HepG2 (cell line): ENCODE results near the gene NOSIP.

Source experiments
- BCL6 ChIP-seq: IDR thresholded peaks from 2 replicates; pipeline ENCODE4 v1.6.1; 2016; ENCODE audit warnings: missing genetic modification reagents, missing compliant biosample characterization
- HCFC1 ChIP-seq: fragments of 150-350 bp; IDR thresholded peaks from 2 replicates; pipeline ENCODE4 v1.6.1; 2014; ENCODE audit warnings: low read depth, low read length
- HNRNPK ChIP-seq: fragments of 200-400 bp; formaldehyde crosslinking; IDR thresholded peaks from 2 replicates; pipeline ENCODE4 v1.6.1; 2018; ENCODE audit warnings: low read length, low read depth, moderate library complexity, mild to moderate bottlenecking; ENCODE audit not compliant: poor library complexity, severe bottlenecking
- HOXA7 ChIP-seq: sonication (generic); formaldehyde crosslinking; IDR thresholded peaks from 2 replicates; pipeline ENCODE4 v1.8.1; 2022; ENCODE audit warnings: mild to moderate bottlenecking, missing genetic modification reagents, moderate library complexity
- POLR2AphosphoS5 ChIP-seq: IDR thresholded peaks from 2 replicates; pipeline ENCODE4 v1.6.1; 2012; ENCODE audit warnings: low read depth, low read length
- REST ChIP-seq, 2 experiments: IDR thresholded peaks; 2 replicates each; pipeline ENCODE4 v1.6.1; 2011 to 2012; ENCODE audit warnings: low read length in 2 of 2, borderline replicate concordance in 1 of 2, low read depth in 1 of 2, mild to moderate bottlenecking in 1 of 2, moderate library complexity in 1 of 2
- ZNF747 ChIP-seq: sonication (generic); formaldehyde crosslinking; IDR thresholded peaks from 2 replicates; pipeline ENCODE4 v1.8.1; 2023; ENCODE audit warnings: missing genetic modification reagents, mild to moderate bottlenecking, borderline replicate concordance
- TF ChIP-seq, protein P1 (sequence below): sonication (generic); formaldehyde crosslinking; IDR thresholded peaks from 2 replicates; pipeline ENCODE4 v1.5.0; 2020; ENCODE audit warnings: mild to moderate bottlenecking, missing genetic modification reagents, moderate library complexity

DNA sequence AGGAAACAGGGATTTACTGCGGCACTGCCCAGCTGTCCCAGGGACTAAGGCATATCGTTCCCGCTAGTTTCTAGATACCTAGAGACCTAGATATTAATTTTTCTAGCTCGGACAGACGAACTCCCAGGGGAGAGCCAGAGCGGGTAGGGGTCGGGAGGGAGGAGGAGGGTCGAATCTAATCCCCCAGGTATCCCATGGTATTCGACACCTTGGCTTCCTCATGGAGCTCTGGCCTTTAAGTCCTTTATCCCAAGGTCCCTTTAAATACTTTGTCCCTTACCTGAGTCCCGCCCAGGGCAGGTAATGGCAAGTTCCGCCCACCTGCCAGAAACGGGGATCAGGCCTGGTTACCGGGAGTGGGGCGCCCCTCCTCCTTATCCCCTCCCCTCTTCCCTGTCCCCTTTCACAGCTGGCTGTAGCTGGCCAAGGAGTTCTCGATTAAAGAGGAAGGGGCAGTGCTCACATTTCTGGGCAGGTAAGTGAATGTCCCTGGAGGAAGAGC, 702 bp upstream of the NOSIP start, which contains the start of gene PRRG2:
- TF ChIP-seq HOXA7 (no peak), ZNF747 (CRISPR knock-in tag) (no peak), REST (IDR thresholded peaks at IDR 0.05; ENCODE audit: borderline replicate concordance in 1 of 2, low read depth in 1 of 2, low read length in 2 of 2) (no peak), BCL6 (no peak), HCFC1 (no peak), POLR2AphosphoS5 (no peak), HNRNPK (no peak)
- TF ChIP-seq, protein P1, sequence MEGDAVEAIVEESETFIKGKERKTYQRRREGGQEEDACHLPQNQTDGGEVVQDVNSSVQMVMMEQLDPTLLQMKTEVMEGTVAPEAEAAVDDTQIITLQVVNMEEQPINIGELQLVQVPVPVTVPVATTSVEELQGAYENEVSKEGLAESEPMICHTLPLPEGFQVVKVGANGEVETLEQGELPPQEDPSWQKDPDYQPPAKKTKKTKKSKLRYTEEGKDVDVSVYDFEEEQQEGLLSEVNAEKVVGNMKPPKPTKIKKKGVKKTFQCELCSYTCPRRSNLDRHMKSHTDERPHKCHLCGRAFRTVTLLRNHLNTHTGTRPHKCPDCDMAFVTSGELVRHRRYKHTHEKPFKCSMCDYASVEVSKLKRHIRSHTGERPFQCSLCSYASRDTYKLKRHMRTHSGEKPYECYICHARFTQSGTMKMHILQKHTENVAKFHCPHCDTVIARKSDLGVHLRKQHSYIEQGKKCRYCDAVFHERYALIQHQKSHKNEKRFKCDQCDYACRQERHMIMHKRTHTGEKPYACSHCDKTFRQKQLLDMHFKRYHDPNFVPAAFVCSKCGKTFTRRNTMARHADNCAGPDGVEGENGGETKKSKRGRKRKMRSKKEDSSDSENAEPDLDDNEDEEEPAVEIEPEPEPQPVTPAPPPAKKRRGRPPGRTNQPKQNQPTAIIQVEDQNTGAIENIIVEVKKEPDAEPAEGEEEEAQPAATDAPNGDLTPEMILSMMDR (CRISPR knock-in tag), result no peak
